ENCODE measurements around the gene AGPAT2.

AGPAT2 gene

DNA sequence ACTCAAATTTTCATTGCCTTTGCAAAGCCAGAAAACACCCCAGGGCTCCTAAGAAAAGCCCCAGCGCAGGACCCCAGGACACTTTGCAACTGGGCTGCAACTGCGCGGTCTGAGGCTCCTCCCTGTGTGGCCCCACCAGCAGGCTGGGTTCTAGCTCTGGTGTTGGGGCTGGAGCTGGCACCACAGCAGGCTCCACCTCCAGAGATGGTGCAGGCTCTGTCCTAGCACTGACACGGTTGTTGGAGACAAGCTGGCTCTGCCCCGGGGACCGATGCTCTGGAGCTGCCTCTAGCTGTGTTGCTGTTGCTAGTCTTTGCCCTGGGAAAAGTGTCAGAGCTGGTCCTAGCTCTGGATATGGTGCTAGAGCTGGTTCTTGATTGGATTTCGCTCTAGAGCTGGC, 41.9 kb upstream of the AGPAT2 start:
- CTCF ChIA-PET = interaction anchor here (0.6 to 3.9 kb wide), 17 partner anchors 9 to 461 kb away, joined by 3 to 14 read pairs (median 4); partner anchors contain the start of gene LCN8
- no peak overlapping the region for H3K27ac ChIP-seq (ENCODE audit: extremely low read depth, low read depth, low read length)
- H3K9me3 ChIP-seq (ENCODE audit: control insufficient read depth, insufficient read depth, low read depth, low read length) = no peaks in the 10 kb centered on the region
- H3K4me3 ChIP-seq (ENCODE audit: low read depth, low read length) = no peak overlapping the region
- POLR2A ChIA-PET = interaction anchor here (0.7 to 4.0 kb wide), 12 partner anchors 9 to 476 kb away, joined by 3 to 79 read pairs (median 6); partner anchors contain the start of genes DIPK1B, LCN10, LCN6 and SAPCD2
- TF ChIP-seq, protein P1, sequence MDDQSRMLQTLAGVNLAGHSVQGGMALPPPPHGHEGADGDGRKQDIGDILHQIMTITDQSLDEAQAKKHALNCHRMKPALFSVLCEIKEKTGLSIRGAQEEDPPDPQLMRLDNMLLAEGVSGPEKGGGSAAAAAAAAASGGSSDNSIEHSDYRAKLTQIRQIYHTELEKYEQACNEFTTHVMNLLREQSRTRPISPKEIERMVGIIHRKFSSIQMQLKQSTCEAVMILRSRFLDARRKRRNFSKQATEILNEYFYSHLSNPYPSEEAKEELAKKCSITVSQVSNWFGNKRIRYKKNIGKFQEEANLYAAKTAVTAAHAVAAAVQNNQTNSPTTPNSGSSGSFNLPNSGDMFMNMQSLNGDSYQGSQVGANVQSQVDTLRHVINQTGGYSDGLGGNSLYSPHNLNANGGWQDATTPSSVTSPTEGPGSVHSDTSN (CRISPR knock-in tag; IDR thresholded peaks at IDR 0.05) = no peak
- TF ChIP-seq ZNF792 (tag by site-specific recombination; IDR thresholded peaks at IDR 0.05) (no peak), ZNF791 (tag by site-specific recombination; IDR thresholded peaks at IDR 0.05) (no peak)
- TF ChIP-seq, protein P2, sequence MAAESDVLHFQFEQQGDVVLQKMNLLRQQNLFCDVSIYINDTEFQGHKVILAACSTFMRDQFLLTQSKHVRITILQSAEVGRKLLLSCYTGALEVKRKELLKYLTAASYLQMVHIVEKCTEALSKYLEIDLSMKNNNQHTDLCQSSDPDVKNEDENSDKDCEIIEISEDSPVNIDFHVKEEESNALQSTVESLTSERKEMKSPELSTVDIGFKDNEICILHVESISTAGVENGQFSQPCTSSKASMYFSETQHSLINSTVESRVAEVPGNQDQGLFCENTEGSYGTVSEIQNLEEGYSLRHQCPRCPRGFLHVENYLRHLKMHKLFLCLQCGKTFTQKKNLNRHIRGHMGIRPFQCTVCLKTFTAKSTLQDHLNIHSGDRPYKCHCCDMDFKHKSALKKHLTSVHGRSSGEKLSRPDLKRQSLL (tag by site-specific recombination; IDR thresholded peaks at IDR 0.05) = peak; percentile 79
- TF ChIP-seq, protein P3, sequence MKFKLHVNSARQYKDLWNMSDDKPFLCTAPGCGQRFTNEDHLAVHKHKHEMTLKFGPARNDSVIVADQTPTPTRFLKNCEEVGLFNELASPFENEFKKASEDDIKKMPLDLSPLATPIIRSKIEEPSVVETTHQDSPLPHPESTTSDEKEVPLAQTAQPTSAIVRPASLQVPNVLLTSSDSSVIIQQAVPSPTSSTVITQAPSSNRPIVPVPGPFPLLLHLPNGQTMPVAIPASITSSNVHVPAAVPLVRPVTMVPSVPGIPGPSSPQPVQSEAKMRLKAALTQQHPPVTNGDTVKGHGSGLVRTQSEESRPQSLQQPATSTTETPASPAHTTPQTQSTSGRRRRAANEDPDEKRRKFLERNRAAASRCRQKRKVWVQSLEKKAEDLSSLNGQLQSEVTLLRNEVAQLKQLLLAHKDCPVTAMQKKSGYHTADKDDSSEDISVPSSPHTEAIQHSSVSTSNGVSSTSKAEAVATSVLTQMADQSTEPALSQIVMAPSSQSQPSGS (tag by site-specific recombination; IDR thresholded peaks at IDR 0.05; ENCODE audit: low read depth) = no peak
- peaks cover 0 to 29% of the 10 kb centered on the region in 2 experiments; a peak in 2 of 3 replicates for H3K36me3 ChIP-seq (ENCODE audit: control insufficient read depth in 2 of 2, insufficient read depth in 1 of 2, low read length in 2 of 2)
- H3K4me1 ChIP-seq (ENCODE audit: control insufficient read depth, insufficient read depth, low read length) = no peaks in the 10 kb centered on the region; the same call in 1 of the 2 replicates

DNA sequence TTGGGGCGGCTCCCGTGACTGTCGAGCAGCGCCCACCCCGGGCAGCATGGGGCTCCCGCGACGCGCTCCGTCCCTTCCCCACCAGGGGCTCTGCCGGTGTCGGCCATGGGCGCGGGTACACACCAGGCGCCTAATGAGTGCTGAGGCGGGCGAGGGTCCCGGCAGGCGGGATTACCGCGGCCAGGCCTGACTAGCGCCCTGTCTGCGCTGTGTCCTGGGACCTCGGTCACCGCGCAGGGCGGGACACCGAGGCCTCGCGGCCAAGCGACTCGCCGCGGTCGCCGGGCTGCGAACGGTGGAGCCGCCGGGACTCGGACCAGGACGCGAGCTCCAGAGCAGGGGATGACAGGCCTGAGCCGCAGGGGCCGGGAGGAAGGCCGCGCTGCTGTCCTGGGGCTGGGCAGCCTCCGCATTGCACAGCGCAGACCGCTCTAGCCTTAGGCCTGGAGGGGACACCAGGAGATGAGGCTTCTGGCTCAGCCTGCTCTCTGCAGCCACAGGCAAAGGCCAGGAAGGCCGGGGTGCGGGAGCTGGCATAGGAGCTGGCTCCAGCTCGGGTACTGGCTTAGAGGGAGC, 41.4 kb upstream of the AGPAT2 start:
- peak overlapping the region; percentile 56; the same call in 1 of the 2 replicates for H3K27ac ChIP-seq (ENCODE audit: extremely low read depth, low read depth, low read length)
- POLR2A ChIA-PET = interaction anchor here (0.6 to 4.0 kb wide), 43 partner anchors 8 to 495 kb away, joined by 3 to 79 read pairs (median 4); partner anchors contain the start of genes AGPAT2, DIPK1B, LCN10 and LCN6
- H3K36me3 ChIP-seq (ENCODE audit: control insufficient read depth in 2 of 2, insufficient read depth in 1 of 2, low read length in 2 of 2) = peaks cover 0 to 34% of the 10 kb centered on the region in 2 experiments; a peak in 2 of 3 replicates
- peak overlapping the region; percentile 59 for H3K4me3 ChIP-seq (ENCODE audit: low read depth, low read length)
- no peaks in the 10 kb centered on the region for H3K9me3 ChIP-seq (ENCODE audit: control insufficient read depth, insufficient read depth, low read depth, low read length)
- no peaks in the 10 kb centered on the region; the same call in 1 of the 2 replicates for H3K4me1 ChIP-seq (ENCODE audit: control insufficient read depth, insufficient read depth, low read length)
- TF ChIP-seq ZNF792 (tag by site-specific recombination; IDR thresholded peaks at IDR 0.05) (peak; percentile 87), IKZF3 (tag by site-specific recombination; IDR thresholded peaks at IDR 0.05) (peak; percentile 4; the same call in 1 of the 2 replicates), ZNF621 (tag by site-specific recombination; IDR thresholded peaks at IDR 0.05) (no peak)
- CTCF ChIA-PET = interaction anchor here (0.6 to 3.9 kb wide), 17 partner anchors 9 to 461 kb away, joined by 3 to 14 read pairs (median 4); partner anchors contain the start of gene LCN8

DNA sequence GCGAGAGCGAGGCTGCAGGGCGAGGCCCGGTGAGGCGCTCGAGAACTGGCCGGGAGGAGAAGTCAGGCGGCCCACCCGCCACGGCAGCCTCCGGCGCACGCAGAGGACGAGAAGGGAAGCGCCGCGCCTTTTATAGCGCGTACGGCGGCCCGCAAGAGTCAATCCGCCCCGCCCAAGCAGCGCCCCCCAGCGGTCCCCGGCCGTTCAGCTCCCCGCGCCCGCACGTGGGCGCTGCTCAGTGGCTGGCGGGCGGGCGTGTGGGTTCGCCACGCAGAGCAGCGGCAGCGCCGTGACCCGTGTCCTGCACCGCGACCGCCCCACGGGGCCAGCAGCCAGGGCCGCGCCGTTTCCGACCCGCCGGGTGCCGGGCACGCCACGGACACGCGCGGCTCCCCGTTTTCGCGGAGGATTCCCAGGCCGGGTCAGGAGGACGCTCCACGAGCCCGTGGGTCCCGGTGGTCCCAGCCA, 40.9 kb upstream of the AGPAT2 start:
- ChIA-PET CTCF (interaction anchor here (0.6 to 3.9 kb wide), 13 partner anchors 11 to 68 kb away, joined by 3 to 14 read pairs (median 4); partner anchors contain the start of genes CCDC183 and LCN8), POLR2A (interaction anchor here (0.6 to 4.0 kb wide), 42 partner anchors 8 to 495 kb away, joined by 3 to 79 read pairs (median 4); partner anchors contain the start of genes AGPAT2, DIPK1B, LCN6 and LCN8)
- Histone ChIP-seq H3K36me3 (ENCODE audit: control insufficient read depth in 2 of 2, insufficient read depth in 1 of 2, low read length in 2 of 2) (peaks cover 0 to 39% of the 10 kb centered on the region in 2 experiments; a peak in 2 of 3 replicates), H3K9me3 (ENCODE audit: control insufficient read depth, insufficient read depth, low read depth, low read length) (no peaks in the 10 kb centered on the region), H3K4me1 (ENCODE audit: control insufficient read depth, insufficient read depth, low read length) (no peaks in the 10 kb centered on the region; the same call in 1 of the 2 replicates), H3K27ac (ENCODE audit: extremely low read depth, low read depth, low read length) (peak overlapping the region; percentile 71), H3K4me3 (ENCODE audit: low read depth, low read length) (peak overlapping the region; percentile 59)
- TF ChIP-seq ZNF660 (tag by site-specific recombination; IDR thresholded peaks at IDR 0.05) (peak; percentile 98), ZNF266 (tag by site-specific recombination; IDR thresholded peaks at IDR 0.05; ENCODE audit: low read depth) (no peak), ZNF626 (tag by site-specific recombination; IDR thresholded peaks at IDR 0.05) (no peak; the same call in 1 of the 2 replicates), ZNF354C (tag by site-specific recombination; IDR thresholded peaks at IDR 0.05; ENCODE audit: borderline replicate concordance, low read depth) (no peak), ZNF785 (tag by site-specific recombination; IDR thresholded peaks at IDR 0.05) (peak; percentile 86), SP3 (tag by site-specific recombination; IDR thresholded peaks at IDR 0.05) (peak; percentile 70), ZNF426 (tag by site-specific recombination; IDR thresholded peaks at IDR 0.05) (no peak), ZNF558 (tag by site-specific recombination; IDR thresholded peaks at IDR 0.05) (no peak), ZFP37 (tag by site-specific recombination; IDR thresholded peaks at IDR 0.05) (peak; percentile 78; the same call in 1 of the 2 replicates), ZNF292 (tag by site-specific recombination; IDR thresholded peaks at IDR 0.05; ENCODE audit: borderline replicate concordance, low read depth) (no peak), ZNF777 (tag by site-specific recombination; IDR thresholded peaks at IDR 0.05; ENCODE audit: borderline replicate concordance) (no peak), ZNF664 (tag by site-specific recombination; IDR thresholded peaks at IDR 0.05) (0 out of 2 replicates have a peak, but pooled peaks have one; percentile 7), OVOL3 (tag by site-specific recombination; IDR thresholded peaks at IDR 0.05) (no peak)
- TF ChIP-seq, protein P4, sequence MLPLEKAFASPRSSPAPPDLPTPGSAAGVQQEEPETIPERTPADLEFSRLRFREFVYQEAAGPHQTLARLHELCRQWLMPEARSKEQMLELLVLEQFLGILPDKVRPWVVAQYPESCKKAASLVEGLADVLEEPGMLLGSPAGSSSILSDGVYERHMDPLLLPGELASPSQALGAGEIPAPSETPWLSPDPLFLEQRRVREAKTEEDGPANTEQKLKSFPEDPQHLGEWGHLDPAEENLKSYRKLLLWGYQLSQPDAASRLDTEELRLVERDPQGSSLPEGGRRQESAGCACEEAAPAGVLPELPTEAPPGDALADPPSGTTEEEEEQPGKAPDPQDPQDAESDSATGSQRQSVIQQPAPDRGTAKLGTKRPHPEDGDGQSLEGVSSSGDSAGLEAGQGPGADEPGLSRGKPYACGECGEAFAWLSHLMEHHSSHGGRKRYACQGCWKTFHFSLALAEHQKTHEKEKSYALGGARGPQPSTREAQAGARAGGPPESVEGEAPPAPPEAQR (tag by site-specific recombination; IDR thresholded peaks at IDR 0.05) = peak; percentile 91; the same call in 1 of the 2 replicates
- TF ChIP-seq, protein P5, sequence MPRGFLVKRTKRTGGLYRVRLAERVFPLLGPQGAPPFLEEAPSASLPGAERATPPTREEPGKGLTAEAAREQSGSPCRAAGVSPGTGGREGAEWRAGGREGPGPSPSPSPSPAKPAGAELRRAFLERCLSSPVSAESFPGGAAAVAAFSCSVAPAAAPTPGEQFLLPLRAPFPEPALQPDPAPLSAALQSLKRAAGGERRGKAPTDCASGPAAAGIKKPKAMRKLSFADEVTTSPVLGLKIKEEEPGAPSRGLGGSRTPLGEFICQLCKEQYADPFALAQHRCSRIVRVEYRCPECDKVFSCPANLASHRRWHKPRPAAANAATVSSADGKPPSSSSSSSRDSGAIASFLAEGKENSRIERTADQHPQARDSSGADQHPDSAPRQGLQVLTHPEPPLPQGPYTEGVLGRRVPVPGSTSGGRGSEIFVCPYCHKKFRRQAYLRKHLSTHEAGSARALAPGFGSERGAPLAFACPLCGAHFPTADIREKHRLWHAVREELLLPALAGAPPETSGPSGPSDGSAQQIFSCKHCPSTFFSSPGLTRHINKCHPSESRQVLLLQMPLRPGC (tag by site-specific recombination; IDR thresholded peaks at IDR 0.05) = no peak
